K562 (cell line): ENCODE results near the gene NUDT21. TPM values are rescaled to one million over a fixed set of nuclear protein-coding genes. Genes with fewer than 3 reads are reported as not detected.
"Not testable (repeated sequence)": the region's sequence is repeated elsewhere in the genome, so short reads cannot be mapped to it uniquely, and the experiment has no call there.

Experiments used
- ATAC-seq: fragments of 200-7000 bp; cut with Tn5 transposase; 3 replicates; pipeline ENCODE4 v1.9.1; 2020; ENCODE audit warnings: moderate library complexity
- BruUV-seq: library from RNA; stranded (reverse); fragments of 400-500 nt; replicated peaks from 2 replicates; lab custom pipeline; 2021; lab: Mats Ljungman, UMichigan
- CTCF ChIA-PET: fragments of 300-600 bp; formaldehyde crosslinking; extraction: SDS; loops from one replicate; lab custom pipeline; 2021; ENCODE audit warnings: low intra/inter-chr PET ratio; lab: Yijun Ruan, JAX
- POLR2A ChIA-PET: fragments of 300-600, 350-650 bp; sonication (Branson Sonifier 250); formaldehyde crosslinking; extraction: SDS; loops from one replicate; lab custom pipeline; 2021; ENCODE audit warnings: antibody characterized with exemption, inconsistent platforms; lab: Yijun Ruan, JAX
- DNase-seq, 4 experiments: peaks; one replicate each; pipeline versions ENCODE4 v3.0.0 to v3.0.0-alpha.2; 2011 to 2018; ENCODE audit warnings: low spot score in 3 of 4, mixed read lengths in 3 of 4; ENCODE audit errors: extremely low read depth in 1 of 4
- FAIRE-seq: peaks from 2 replicates; lab custom pipeline; 2011; peaks lifted over from hg19 to GRCh38; lab: Jason Lieb, UNC
- H2AFZ ChIP-seq: 2 replicates; pipeline ENCODE4 v1.6.0; 2011; ENCODE audit warnings: low read depth, low read length, control low read depth, inconsistent platforms
- H3K27ac ChIP-seq: fragments of 200-600 bp; 3 replicates; pipeline ENCODE4 v1.8.0; 2011; ENCODE audit warnings: low read depth, mild to moderate bottlenecking, control low read depth, inconsistent platforms, low read length, moderate library complexity, mixed read lengths; ENCODE audit errors: extremely low read depth
- H3K27me3 ChIP-seq, 2 experiments: fragments of 300-600 bp in 1 of 2; 2 replicates in 1 of 2; 3 replicates in 1 of 2; pipeline versions ENCODE4 v1.6.0 to v1.8.0; 2011; ENCODE audit warnings: inconsistent platforms in 2 of 2, low read length in 2 of 2, mild to moderate bottlenecking in 1 of 2, mixed read lengths in 1 of 2, moderate library complexity in 1 of 2; ENCODE audit not compliant: control insufficient read depth in 2 of 2, insufficient read depth in 2 of 2
- H3K36me3 ChIP-seq: fragments of 300-600 bp; 3 replicates; pipeline ENCODE4 v1.8.0; 2011; ENCODE audit warnings: mild to moderate bottlenecking, low read length, inconsistent platforms; ENCODE audit not compliant: control insufficient read depth, insufficient read depth
- H3K4me1 ChIP-seq, 2 experiments: fragments of 200-600 bp in 1 of 2; replicated peaks in 1 of 2; 2 replicates in 1 of 2; 3 replicates in 1 of 2; pipeline versions ENCODE4 v1.5.1 to v1.8.0; 2011; ENCODE audit warnings: inconsistent platforms in 2 of 2, low read length in 2 of 2, mild to moderate bottlenecking in 1 of 2, mixed read lengths in 1 of 2, moderate library complexity in 1 of 2; ENCODE audit not compliant: control insufficient read depth in 2 of 2, insufficient read depth in 2 of 2
- H3K4me2 ChIP-seq: 2 replicates; pipeline ENCODE4 v1.6.1; 2011; ENCODE audit warnings: low read length, control low read depth, inconsistent platforms, mixed read lengths; ENCODE audit not compliant: insufficient read depth
- H3K4me3 ChIP-seq: fragments of 200-600 bp; sonication (generic), shearing (Covaris generic); 2 replicates; pipeline ENCODE4 v1.5.1; 2016; ENCODE audit warnings: control low read depth, inconsistent platforms
- H3K79me2 ChIP-seq: fragments of 200-600 bp; 3 replicates; pipeline ENCODE4 v1.8.0; 2011; ENCODE audit warnings: low read length, inconsistent platforms; ENCODE audit not compliant: control insufficient read depth, insufficient read depth
- H3K9ac ChIP-seq, 2 experiments: 2 replicates each; pipeline versions ENCODE4 v1.6.0 to v1.6.1; 2011; ENCODE audit warnings: low read depth in 2 of 2, low read length in 2 of 2, control low read depth in 1 of 2, inconsistent platforms in 1 of 2, mild to moderate bottlenecking in 1 of 2, mixed read lengths in 1 of 2; ENCODE audit not compliant: insufficient read depth in 1 of 2
- H3K9me1 ChIP-seq: one replicate; pipeline ENCODE4 v1.6.0; 2011; ENCODE audit warnings: inconsistent platforms, mild to moderate bottlenecking, low read length, moderate library complexity; ENCODE audit not compliant: control insufficient read depth, insufficient read depth
- H3K9me3 ChIP-seq: replicated peaks from 2 replicates; pipeline ENCODE4 v1.5.1; 2011; ENCODE audit warnings: low read depth, low read length, inconsistent platforms; ENCODE audit not compliant: control insufficient read depth, insufficient read depth
- H4K20me1 ChIP-seq: replicated peaks from 2 replicates; pipeline ENCODE4 v1.6.1; 2011; ENCODE audit warnings: low read length, inconsistent platforms, mixed read lengths; ENCODE audit not compliant: control insufficient read depth, insufficient read depth
- CBX3 ChIP-seq, 2 experiments: IDR thresholded peaks; 1 replicate in 1 of 2; 2 replicates in 1 of 2; pipeline ENCODE4 v1.6.1; 2012; ENCODE audit warnings: inconsistent platforms in 2 of 2, low read length in 2 of 2, borderline replicate concordance in 1 of 2, control low read depth in 1 of 2
- CBX5 ChIP-seq: IDR thresholded peaks from 2 replicates; pipeline ENCODE4 v1.6.1; 2014; ENCODE audit warnings: low read depth, borderline replicate concordance
- NRF1 ChIP-seq, 2 experiments: fragments of 450-650 bp; IDR thresholded peaks in 1 of 2; conservative IDR thresholded peaks in 1 of 2; 2 replicates each; pipeline ENCODE4 v1.6.1; 2014; ENCODE audit warnings: mild to moderate bottlenecking in 2 of 2
- TRIM28 ChIP-seq: fragments of 450-650 bp; IDR thresholded peaks from 2 replicates; pipeline ENCODE4 v1.6.1; 2017
- ZNF707 ChIP-seq: fragments of 250-450 bp; sonication (Bioruptor Pico); conservative IDR thresholded peaks from 2 replicates; pipeline ENCODE4 v1.8.0; 2022; ENCODE audit warnings: inconsistent platforms, mild to moderate bottlenecking, moderate library complexity
- WGBS: fragments of 100-300 bp; shearing (Covaris generic); methylation state at CpG from one replicate; pipeline ENCODE4 v1.1.6; 2016; ENCODE audit warnings: low coverage, mixed read lengths; ENCODE audit not compliant: insufficient coverage; ENCODE audit errors: missing lambda C conversion rate; 5-methylcytosine and 5-hydroxymethylcytosine counted together
- in situ Hi-C: fragments of 300-500 bp; cut with MboI; formaldehyde crosslinking; loops from 4 replicates; pipeline ENCODE4 v1.15.0; 2018; ENCODE audit warnings: inconsistent platforms, mixed read lengths
- intact Hi-C: fragments of 100-400 bp; cut with micrococcal nuclease; formaldehyde crosslinking; loops from 2 replicates; pipeline ENCODE4 v1.14.2; 2022
- polyA plus RNA-seq, 8 experiments: library from polyadenylated mRNA; depleted of rRNA in 4 of 8; stranded (reverse) in 5 of 8; unstranded in 3 of 8; fragments of >200 nt; fragmentation: Nextera tagmentation in 2 of 8; fragmentation: Illumina TruSeq in 1 of 8; extraction: Ambion mirVana in 2 of 8; extraction: Trizol in 1 of 8; gene quantifications; 2 replicates each; pipeline versions ENCODE4 v1.2.1 to v1.2.3, GENCODE V29; 2011 to 2014; ENCODE audit warnings: inconsistent platforms in 1 of 8, missing spikeins in 1 of 8
- total RNA-seq, 7 experiments: library from RNA; depleted of rRNA in 6 of 7; stranded (reverse); fragments of >200 nt in 6 of 7; fragmentation: Illumina TruSeq in 2 of 7; extraction: Trizol in 2 of 7; gene quantifications; 2 replicates each; pipeline versions ENCODE4 v1.2.1 to v1.2.3, GENCODE V29; 2011 to 2021; ENCODE audit warnings: low replicate concordance in 1 of 7

NUDT21 gene
- total and polyA plus RNA-seq, 9 of the 15 experiments (the other 6 are each of a cell fraction or from before 2014, with no cell fraction given) = 62.4 to 218 (median 121) TPM

- peaks cover 83% of the 10 kb centered on the region for H3K36me3 ChIP-seq
- in situ Hi-C loops (no loop called here), intact Hi-C loops (no loop called here)
- no peaks in the 10 kb centered on the region for H4K20me1 ChIP-seq
- ATAC-seq = no peak
- no peak overlapping the region for H2AFZ ChIP-seq
- BruUV-seq = no TSS peak
- H3K4me1 ChIP-seq = no peaks in the 10 kb centered on the region
- no peak overlapping the region for H3K4me2 ChIP-seq
- ChIA-PET CTCF (no interaction called here), POLR2A (interaction anchor here (0.6 to 1.7 kb wide), 3 partner anchors 17 to 829 kb away, joined by 3 to 13 read pairs (median 3); no protein-coding TSS in a partner anchor)
- no peak overlapping the region for H3K4me3 ChIP-seq
- H3K79me2 ChIP-seq = peaks cover 5% of the 10 kb centered on the region; the same call in 2 of the 3 replicates
- no peak for FAIRE-seq
- H3K9me3 ChIP-seq = peaks cover 11% of the 10 kb centered on the region
- DNase-seq = no peak
- H3K9ac ChIP-seq = no peak overlapping the region
- H3K27ac ChIP-seq = no peak overlapping the region
- no peaks in the 10 kb centered on the region for H3K9me1 ChIP-seq
- TF ChIP-seq NRF1 (conservative IDR thresholded peaks at IDR 0.05 in 1 of 2, IDR thresholded peaks at IDR 0.05 in 1 of 2) = no peak
- TF ChIP-seq, all 486 proteins: peak for 0
- H3K27me3 ChIP-seq = no peaks in the 10 kb centered on the region
- WGBS = 89% methylated on average over 4 of the region's 4 CpGs
Observed at GRCh38 chr16:56382459-56382858, 68.7 kb downstream of the NUDT21 start.

- TF ChIP-seq TRIM28 (peak; percentile 85), ZNF707 (CRISPR knock-in tag) (peak; percentile 99), CBX5 (0 out of 2 replicates have a peak, but pooled peaks have one; percentile 33), CBX3 (IDR thresholded peaks at IDR 0.05; ENCODE audit: borderline replicate concordance in 1 of 2, low read length in 2 of 2) (peak in 1 of 2 experiments; percentile 60; a peak in 1 of 3 replicates)
- TF ChIP-seq, all 486 proteins: peak for 4; not testable (repeated sequence) for 482
- Histone ChIP-seq H3K79me2 (peaks cover 16% of the 10 kb centered on the region; the same call in 2 of the 3 replicates), H3K36me3 (peaks cover 71% of the 10 kb centered on the region), H3K9me3 (peaks cover 11% of the 10 kb centered on the region)
- H3K4me3 ChIP-seq, H4K20me1 ChIP-seq, H3K9ac ChIP-seq, CTCF ChIA-PET, H3K9me1 ChIP-seq, FAIRE-seq, H3K27me3 ChIP-seq, H2AFZ ChIP-seq, DNase-seq, H3K4me2 ChIP-seq, BruUV-seq, H3K27ac ChIP-seq, H3K4me1 ChIP-seq, ATAC-seq, in situ Hi-C loops, intact Hi-C loops: not testable (repeated sequence)
- WGBS = 90% methylated on average over 3 of the region's 3 CpGs
- POLR2A ChIA-PET = interaction anchor here (1.8 kb wide), 1 partner anchor 10 kb away, joined by 9 read pairs; no protein-coding TSS in a partner anchor
Observed at GRCh38 chr16:56380778-56381485, 70.2 kb downstream of the NUDT21 start.

Other genes with a start within 250 kb of the NUDT21 start
Only the 7 nearest of the 14 such genes appear.
- gene AMFR, start 25.8 kb downstream of the NUDT21 start, total RNA-seq (2014; rRNA removed) = 99.9 and 121 TPM in 2 replicates
- gene AMFR, start 25.8 kb downstream of the NUDT21 start, total RNA-seq (2014; rRNA removed; fragmentation: Illumina TruSeq; extraction: Trizol) = 70.4 and 72.1 TPM in 2 replicates
- 57.0 and 61.0 TPM in 2 replicates for gene AMFR, start 25.8 kb downstream of the NUDT21 start, total RNA-seq (2015; rRNA removed; fragmentation: Illumina TruSeq; extraction: Trizol)
- gene AMFR, start 25.8 kb downstream of the NUDT21 start, total RNA-seq (2021) = 102 and 113 TPM in 2 replicates
- gene AMFR, start 25.8 kb downstream of the NUDT21 start, polyA plus RNA-seq (2011; rRNA removed) = 58.4 and 62.2 TPM in 2 replicates
- gene AMFR, start 25.8 kb downstream of the NUDT21 start, polyA plus RNA-seq (2014; fragmentation: Illumina TruSeq; extraction: Trizol) = 50.6 and 51.7 TPM in 2 replicates
- 10 to 100 TPM; 15.6 to 27.3 TPM for gene AMFR, start 25.8 kb downstream of the NUDT21 start, polyA plus RNA-seq (2014; fragmentation: Nextera tagmentation; extraction: Ambion mirVana)
- gene AMFR, start 25.8 kb downstream of the NUDT21 start, polyA plus RNA-seq (2014; rRNA removed) = 43.8 and 50.9 TPM in 2 replicates
- gene OGFOD1, start 222 bp upstream of the NUDT21 start, total RNA-seq (2014; rRNA removed) = 107 and 123 TPM in 2 replicates
- gene OGFOD1, start 222 bp upstream of the NUDT21 start, total RNA-seq (2014; rRNA removed; fragmentation: Illumina TruSeq; extraction: Trizol) = 81.7 and 85.8 TPM in 2 replicates
- 56.4 and 62.3 TPM in 2 replicates for gene OGFOD1, start 222 bp upstream of the NUDT21 start, total RNA-seq (2015; rRNA removed; fragmentation: Illumina TruSeq; extraction: Trizol)
- gene OGFOD1, start 222 bp upstream of the NUDT21 start, total RNA-seq (2021) = 69.5 and 71.1 TPM in 2 replicates
- gene OGFOD1, start 222 bp upstream of the NUDT21 start, polyA plus RNA-seq (2011; rRNA removed) = 66.3 and 73.1 TPM in 2 replicates
- 88.9 and 90.0 TPM in 2 replicates for gene OGFOD1, start 222 bp upstream of the NUDT21 start, polyA plus RNA-seq (2014; fragmentation: Illumina TruSeq; extraction: Trizol)
- 100 to 1,000 TPM in 1 of 2 experiments, 10 to 100 TPM in 1; 60.4 to 134 TPM for gene OGFOD1, start 222 bp upstream of the NUDT21 start, polyA plus RNA-seq (2014; fragmentation: Nextera tagmentation; extraction: Ambion mirVana)
- 88.4 and 101 TPM in 2 replicates for gene OGFOD1, start 222 bp upstream of the NUDT21 start, polyA plus RNA-seq (2014; rRNA removed)
- gene BBS2, start 68.7 kb upstream of the NUDT21 start, total RNA-seq (2014; rRNA removed) = 7.6 and 7.9 TPM in 2 replicates
- gene BBS2, start 68.7 kb upstream of the NUDT21 start, total RNA-seq (2014; rRNA removed; fragmentation: Illumina TruSeq; extraction: Trizol) = 10.6 and 12.2 TPM in 2 replicates
- gene BBS2, start 68.7 kb upstream of the NUDT21 start, total RNA-seq (2015; rRNA removed; fragmentation: Illumina TruSeq; extraction: Trizol) = 10.9 and 12.3 TPM in 2 replicates
- 6.8 and 7.2 TPM in 2 replicates for gene BBS2, start 68.7 kb upstream of the NUDT21 start, total RNA-seq (2021)
- 22.7 and 29.1 TPM in 2 replicates for gene BBS2, start 68.7 kb upstream of the NUDT21 start, polyA plus RNA-seq (2011; rRNA removed)
- 7.4 and 10.2 TPM in 2 replicates for gene BBS2, start 68.7 kb upstream of the NUDT21 start, polyA plus RNA-seq (2014; fragmentation: Illumina TruSeq; extraction: Trizol)
- gene BBS2, start 68.7 kb upstream of the NUDT21 start, polyA plus RNA-seq (2014; fragmentation: Nextera tagmentation; extraction: Ambion mirVana) = 1 to 10 TPM; 4.2 to 4.4 TPM
- 13.3 and 15.4 TPM in 2 replicates for gene BBS2, start 68.7 kb upstream of the NUDT21 start, polyA plus RNA-seq (2014; rRNA removed)
- not detected in 2 replicates for gene MT4, start 113.7 kb upstream of the NUDT21 start, total RNA-seq (2014; rRNA removed)
- gene MT4, start 113.7 kb upstream of the NUDT21 start, total RNA-seq (2014; rRNA removed; fragmentation: Illumina TruSeq; extraction: Trizol) = not detected in 2 replicates
- gene MT4, start 113.7 kb upstream of the NUDT21 start, total RNA-seq (2015; rRNA removed; fragmentation: Illumina TruSeq; extraction: Trizol) = not detected in 2 replicates
- not detected in 2 replicates for gene MT4, start 113.7 kb upstream of the NUDT21 start, total RNA-seq (2021)
- gene MT4, start 113.7 kb upstream of the NUDT21 start, polyA plus RNA-seq (2011; rRNA removed) = not detected in 2 replicates
- gene MT4, start 113.7 kb upstream of the NUDT21 start, polyA plus RNA-seq (2014; fragmentation: Illumina TruSeq; extraction: Trizol) = not detected in 2 replicates
- not detected for gene MT4, start 113.7 kb upstream of the NUDT21 start, polyA plus RNA-seq (2014; fragmentation: Nextera tagmentation; extraction: Ambion mirVana)
- not detected in 2 replicates for gene MT4, start 113.7 kb upstream of the NUDT21 start, polyA plus RNA-seq (2014; rRNA removed)
- gene MT3, start 138.2 kb upstream of the NUDT21 start, total RNA-seq (2014; rRNA removed) = not detected in 2 replicates
- not detected in 2 replicates for gene MT3, start 138.2 kb upstream of the NUDT21 start, total RNA-seq (2014; rRNA removed; fragmentation: Illumina TruSeq; extraction: Trizol)
- not detected in 2 replicates for gene MT3, start 138.2 kb upstream of the NUDT21 start, total RNA-seq (2015; rRNA removed; fragmentation: Illumina TruSeq; extraction: Trizol)
- gene MT3, start 138.2 kb upstream of the NUDT21 start, total RNA-seq (2021) = not detected in 2 replicates
- not detected in 2 replicates for gene MT3, start 138.2 kb upstream of the NUDT21 start, polyA plus RNA-seq (2011; rRNA removed)
- gene MT3, start 138.2 kb upstream of the NUDT21 start, polyA plus RNA-seq (2014; fragmentation: Illumina TruSeq; extraction: Trizol) = not detected in 2 replicates
- not detected for gene MT3, start 138.2 kb upstream of the NUDT21 start, polyA plus RNA-seq (2014; fragmentation: Nextera tagmentation; extraction: Ambion mirVana)
- not detected in 2 replicates for gene MT3, start 138.2 kb upstream of the NUDT21 start, polyA plus RNA-seq (2014; rRNA removed)
- 7.3 and 11.7 TPM in 2 replicates for gene MT2A, start 157.3 kb upstream of the NUDT21 start, total RNA-seq (2014; rRNA removed)
- gene MT2A, start 157.3 kb upstream of the NUDT21 start, total RNA-seq (2014; rRNA removed; fragmentation: Illumina TruSeq; extraction: Trizol) = 1.9 and 2.0 TPM in 2 replicates
- gene MT2A, start 157.3 kb upstream of the NUDT21 start, total RNA-seq (2015; rRNA removed; fragmentation: Illumina TruSeq; extraction: Trizol) = 4.7 and 8.5 TPM in 2 replicates
- gene MT2A, start 157.3 kb upstream of the NUDT21 start, total RNA-seq (2021) = 11.9 and 14.4 TPM in 2 replicates
- gene MT2A, start 157.3 kb upstream of the NUDT21 start, polyA plus RNA-seq (2011; rRNA removed) = 7.0 and 30.7 TPM in 2 replicates
- 3.6 and 5.9 TPM in 2 replicates for gene MT2A, start 157.3 kb upstream of the NUDT21 start, polyA plus RNA-seq (2014; fragmentation: Illumina TruSeq; extraction: Trizol)
- 10 to 100 TPM; 13.3 to 16.9 TPM for gene MT2A, start 157.3 kb upstream of the NUDT21 start, polyA plus RNA-seq (2014; fragmentation: Nextera tagmentation; extraction: Ambion mirVana)
- gene MT2A, start 157.3 kb upstream of the NUDT21 start, polyA plus RNA-seq (2014; rRNA removed) = 10.0 and 12.0 TPM in 2 replicates
- gene MT1E, start 174.4 kb upstream of the NUDT21 start, total RNA-seq (2014; rRNA removed) = 0.29 and 0.45 TPM in 2 replicates
- not detected in 2 replicates for gene MT1E, start 174.4 kb upstream of the NUDT21 start, total RNA-seq (2014; rRNA removed; fragmentation: Illumina TruSeq; extraction: Trizol)
- gene MT1E, start 174.4 kb upstream of the NUDT21 start, total RNA-seq (2015; rRNA removed; fragmentation: Illumina TruSeq; extraction: Trizol) = 0.29 and 0.38 TPM in 2 replicates
- gene MT1E, start 174.4 kb upstream of the NUDT21 start, total RNA-seq (2021) = 0.47 and 0.74 TPM in 2 replicates
- 0.45 and 2.3 TPM in 2 replicates for gene MT1E, start 174.4 kb upstream of the NUDT21 start, polyA plus RNA-seq (2011; rRNA removed)
- gene MT1E, start 174.4 kb upstream of the NUDT21 start, polyA plus RNA-seq (2014; fragmentation: Illumina TruSeq; extraction: Trizol) = not detected in 2 replicates
- gene MT1E, start 174.4 kb upstream of the NUDT21 start, polyA plus RNA-seq (2014; fragmentation: Nextera tagmentation; extraction: Ambion mirVana) = under 1 TPM in 1 of 2 experiments, not detected in 1; 0.52 TPM
- 0.81 TPM in 1 of 2 replicates, not detected in the other for gene MT1E, start 174.4 kb upstream of the NUDT21 start, polyA plus RNA-seq (2014; rRNA removed)